Activated CD8-positive, alpha-beta memory T cell treated with anti-CD3 and anti-CD28 coated beads, Interleukin-2, amount 50 U/mL, for 48 hours (primary cell): ENCODE data around the gene KNDC1.

Experiments used
- DNase-seq: peaks from one replicate; pipeline ENCODE4 v3.0.0-alpha.2; 2020

The KNDC1 gene

GRCh38 chr10:133196936-133197758, 37.1 kb downstream of the KNDC1 start:
- DNase-seq = no peak

DNA sequence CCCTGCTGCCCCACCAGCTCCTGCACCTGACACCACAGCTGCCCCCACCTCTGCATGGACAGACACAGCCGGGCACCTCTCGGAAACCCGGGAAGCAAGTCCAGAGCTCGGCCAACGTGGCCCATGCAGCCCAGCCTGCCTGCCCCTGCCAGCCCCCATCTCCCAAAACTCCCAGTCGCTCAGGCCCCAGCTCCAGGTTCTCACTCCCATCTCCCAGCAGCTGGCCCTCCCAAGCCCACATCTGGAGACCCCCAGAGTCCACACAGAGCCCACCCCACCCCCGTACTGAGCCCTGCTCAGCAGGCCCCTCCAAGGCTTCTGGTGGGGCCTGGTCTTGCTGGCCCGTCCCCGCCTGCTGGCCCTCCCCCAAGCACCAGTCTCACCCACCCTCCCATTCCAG, 37.8 kb downstream of the KNDC1 start:
- no peak for DNase-seq

GRCh38 chr10:133198206-133198605, 38.2 kb downstream of the KNDC1 start:
- DNase-seq = no peak

GRCh38 chr10:133198621-133199487, 38.8 kb downstream of the KNDC1 start:
- DNase-seq = no peak

DNA sequence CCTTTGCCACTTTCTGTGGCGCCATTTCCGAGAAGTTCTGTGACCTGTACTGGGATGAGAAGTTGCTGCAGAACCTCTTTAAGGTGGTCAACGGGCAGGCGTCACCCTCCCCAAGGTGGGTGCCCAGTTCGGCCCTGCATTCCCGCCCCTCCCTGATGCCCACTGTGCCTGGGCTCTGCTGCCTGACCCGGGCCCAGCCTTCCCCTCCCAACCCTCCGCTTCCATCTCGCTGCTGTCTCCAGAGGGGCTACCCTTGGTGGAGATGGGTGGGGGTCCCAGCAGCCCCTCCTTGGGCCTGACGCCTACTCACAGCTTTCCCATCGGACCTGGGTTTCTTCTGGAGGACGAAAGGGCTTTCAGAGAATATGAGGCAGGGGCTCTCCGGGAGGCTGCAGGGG, 39.5 kb downstream of the KNDC1 start:
- DNase-seq = no peak

GRCh38 chr10:133199992-133200611, 40.1 kb downstream of the KNDC1 start:
- DNase-seq = no peak

GRCh38 chr10:133200621-133201031, 40.6 kb downstream of the KNDC1 start:
- no peak for DNase-seq

DNA sequence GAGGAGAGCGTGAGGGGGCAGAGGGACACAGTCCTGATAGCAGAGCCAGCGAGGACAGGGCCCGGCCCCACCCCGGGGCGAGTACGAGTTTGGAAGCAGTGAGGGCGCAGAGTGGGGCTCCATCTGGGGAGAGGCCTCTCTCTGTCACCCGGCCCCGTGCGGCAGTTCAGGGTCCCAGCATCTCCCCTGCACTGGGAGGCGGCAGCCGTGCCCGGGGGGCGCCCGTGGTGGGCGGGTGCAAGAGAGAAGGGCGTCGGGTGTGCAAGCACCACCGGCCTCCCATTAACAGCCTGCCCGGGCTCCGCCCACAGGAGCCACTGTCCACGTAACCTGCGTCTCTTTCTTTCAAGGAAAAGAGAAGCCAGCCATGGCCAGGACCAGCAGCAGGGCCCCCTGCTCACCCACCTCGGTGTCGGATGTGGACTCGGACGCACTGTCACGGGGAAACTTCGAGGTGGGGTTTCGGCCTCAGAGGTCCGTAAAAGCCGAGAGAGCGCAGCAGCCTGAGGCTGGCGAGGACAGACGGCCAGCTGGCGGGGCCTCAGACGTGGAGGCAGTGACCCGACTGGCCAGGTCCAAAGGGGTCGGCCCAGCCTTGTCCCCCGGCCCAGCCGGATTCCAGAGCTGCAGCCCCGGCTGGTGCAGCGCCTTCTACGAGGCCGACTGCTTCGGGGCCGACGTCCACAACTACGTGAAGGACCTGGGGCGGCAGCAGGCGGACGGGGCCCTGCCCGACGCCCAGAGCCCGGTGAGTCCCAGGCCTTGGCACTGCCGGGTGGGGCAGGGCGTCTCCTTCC, 41.3 kb downstream of the KNDC1 start:
- no peak for DNase-seq

DNA sequence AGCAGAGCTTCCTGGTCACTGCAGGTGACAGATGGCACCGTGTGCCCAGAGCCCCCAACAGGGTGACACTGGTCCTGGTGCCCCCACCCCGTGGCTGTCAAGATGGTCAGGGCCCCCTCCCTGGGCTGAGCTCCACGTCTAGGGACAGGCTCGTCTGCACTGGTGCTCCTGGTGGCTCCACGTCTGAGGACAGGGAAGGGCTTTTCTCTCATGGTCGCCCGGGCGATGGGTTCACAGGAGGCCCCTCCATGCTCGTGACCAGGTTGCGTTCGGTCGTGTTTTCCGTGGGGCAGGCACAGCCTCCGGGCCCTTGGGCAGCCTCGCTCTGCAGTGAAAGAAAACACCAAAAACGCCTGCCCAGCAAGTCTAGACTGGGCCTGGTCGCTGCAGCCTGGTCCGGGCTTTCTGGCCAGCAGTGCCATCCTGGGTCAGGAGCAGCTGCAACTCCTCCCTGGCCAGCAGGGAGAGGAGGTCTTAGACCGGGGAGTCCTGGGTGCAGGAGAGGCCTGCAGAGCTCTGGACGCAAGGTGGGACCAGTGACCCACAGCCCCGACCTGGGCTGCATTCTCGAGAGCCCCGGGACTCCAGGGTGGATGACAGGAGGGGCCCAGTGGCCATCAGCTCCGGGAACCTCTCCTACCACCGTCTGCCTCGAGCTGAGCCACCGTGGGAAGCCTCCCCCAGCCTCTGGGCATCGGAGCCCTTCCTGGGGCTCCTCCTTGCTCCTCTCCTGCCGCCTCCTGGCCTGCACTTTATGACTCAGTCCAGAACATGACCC, 42.1 kb downstream of the KNDC1 start:
- DNase-seq = no peak

DNA sequence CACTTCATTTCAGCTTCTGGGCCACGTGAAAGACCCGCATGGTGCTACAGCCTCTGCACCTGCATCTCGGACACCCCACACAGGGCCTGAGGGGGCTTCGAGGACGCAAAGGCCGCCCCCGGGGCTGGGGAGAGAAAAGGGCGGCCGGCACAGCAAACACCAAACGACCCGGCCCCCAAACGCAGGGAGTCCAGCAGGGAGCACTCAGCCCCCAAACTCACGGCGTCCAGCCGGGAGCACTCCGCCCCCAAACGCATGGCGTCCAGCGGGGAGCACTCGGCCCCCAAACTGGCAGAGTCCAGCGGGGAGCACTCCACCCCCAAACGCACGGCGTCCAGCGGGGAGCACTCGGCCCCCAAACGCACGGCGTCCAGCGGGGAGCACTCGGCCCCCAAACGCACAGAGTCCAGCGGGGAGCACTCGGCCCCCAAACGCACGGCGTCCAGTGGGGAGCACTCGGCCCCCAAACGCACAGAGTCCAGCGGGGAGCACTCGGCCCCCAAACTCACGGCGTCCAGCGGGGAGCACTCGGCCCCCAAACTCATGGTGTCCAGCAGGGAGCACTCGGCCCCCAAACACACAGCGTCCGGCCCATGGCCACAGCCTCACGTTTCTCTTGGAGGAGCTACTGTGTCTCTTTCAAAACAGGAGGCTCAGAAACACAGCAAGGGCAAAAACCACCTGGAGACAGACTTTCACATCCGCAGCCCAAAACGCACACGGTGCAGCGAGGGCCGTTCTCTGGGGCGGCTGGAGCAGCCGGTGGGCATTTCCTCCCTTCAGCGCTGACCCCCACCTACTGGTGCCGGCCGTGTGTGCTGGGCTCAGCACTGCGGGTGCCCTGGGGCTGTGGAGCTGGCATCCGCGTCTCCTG, 43.0 kb downstream of the KNDC1 start:
- DNase-seq = no peak

- no peak for DNase-seq
These were observed 43.7 kb downstream of the KNDC1 start for GRCh38 chr10:133203652-133204195.

DNA sequence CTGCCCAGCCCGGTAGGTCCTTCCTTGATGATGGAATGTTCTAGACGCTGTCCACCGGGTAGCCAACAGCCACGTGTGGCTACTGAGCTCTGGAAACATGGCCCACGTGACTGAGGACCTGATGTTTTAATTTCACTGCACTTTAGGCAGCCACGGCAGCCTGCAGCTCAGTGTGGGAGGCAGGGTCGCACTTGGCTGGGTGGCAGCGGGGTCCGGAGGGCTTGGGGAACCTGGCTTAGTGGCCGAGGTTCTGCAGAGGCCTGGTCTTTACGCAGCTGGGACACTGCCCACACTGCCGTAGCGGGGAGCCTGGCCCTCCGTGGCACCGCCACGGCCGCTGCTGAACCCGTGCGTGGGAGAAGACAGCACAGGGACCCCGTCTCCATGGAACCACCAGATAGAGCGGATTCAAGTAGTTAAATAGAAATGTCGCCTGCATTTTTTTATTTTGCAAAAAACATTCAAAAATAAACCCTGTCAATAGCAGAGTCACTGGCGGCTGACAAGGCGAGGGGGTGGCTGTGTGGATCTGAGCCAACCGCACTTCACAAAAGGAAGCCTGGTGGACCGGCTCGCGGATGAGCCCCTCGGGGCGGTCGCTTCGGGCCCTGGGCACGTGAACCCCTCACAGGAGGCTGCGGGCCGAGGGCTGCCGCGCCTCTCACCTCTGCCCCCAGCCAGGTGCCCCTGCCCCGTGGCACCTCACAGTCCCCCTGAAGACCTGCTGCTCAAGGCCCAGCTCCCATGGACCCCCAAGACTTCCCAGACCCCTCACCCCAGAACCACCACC, 44.4 kb downstream of the KNDC1 start:
- no peak for DNase-seq

DNA sequence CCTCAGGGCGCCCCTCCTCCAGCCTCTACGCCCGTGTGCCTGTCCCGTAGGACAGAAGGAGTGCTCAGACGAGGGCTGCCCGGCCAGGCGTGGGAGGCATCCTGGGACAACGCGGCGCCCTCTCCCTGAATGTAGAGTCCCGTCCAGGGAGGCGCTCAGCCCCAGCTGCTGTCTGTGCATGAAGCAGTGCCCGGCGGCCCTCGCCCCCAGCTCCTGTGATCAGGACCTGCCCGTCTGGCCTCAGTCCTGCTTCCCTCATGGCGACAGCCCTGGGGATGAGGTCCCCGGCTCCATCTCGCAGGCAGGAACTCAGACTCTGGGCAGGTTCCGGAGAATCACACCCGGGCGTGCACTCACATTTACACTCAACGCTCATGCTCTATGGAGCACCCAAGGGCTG, 45.1 kb downstream of the KNDC1 start:
- no peak for DNase-seq

DNA sequence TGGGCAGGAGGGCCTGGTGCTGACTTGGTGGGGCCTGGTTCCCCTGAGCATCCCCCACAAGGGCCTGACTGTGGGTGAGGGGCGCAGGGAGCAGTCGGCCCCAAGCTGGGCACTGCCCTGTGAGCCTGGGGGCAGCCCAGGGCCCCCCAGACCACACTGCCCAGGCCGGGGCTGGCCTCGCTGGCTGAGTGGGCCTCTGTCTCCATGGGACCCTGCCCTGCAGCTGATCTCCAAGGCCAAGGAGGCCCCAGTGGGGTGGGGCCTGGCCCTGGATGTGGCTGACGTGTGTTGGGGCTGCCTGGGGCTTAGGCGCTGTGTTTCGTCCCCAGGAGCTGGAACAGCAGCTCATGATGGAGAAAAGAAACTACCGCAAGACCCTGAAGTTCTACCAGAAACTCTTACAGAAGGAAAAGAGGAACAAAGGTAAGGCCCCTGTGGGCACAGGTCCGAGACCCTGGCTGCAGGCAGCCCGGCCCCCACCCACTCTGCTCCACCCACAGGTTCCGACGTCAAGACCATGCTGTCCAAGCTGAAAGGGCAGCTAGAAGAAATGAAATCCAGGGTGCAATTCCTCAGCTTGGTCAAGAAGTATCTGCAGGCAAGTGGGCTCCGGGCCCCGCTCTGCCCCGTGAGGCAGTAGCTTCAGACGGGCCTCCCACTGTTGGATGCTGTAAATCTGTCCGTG, 46.5 kb downstream of the KNDC1 start:
- DNase-seq = no peak

GRCh38 chr10:133207041-133207600, 47.1 kb downstream of the KNDC1 start:
- DNase-seq = no peak

DNA sequence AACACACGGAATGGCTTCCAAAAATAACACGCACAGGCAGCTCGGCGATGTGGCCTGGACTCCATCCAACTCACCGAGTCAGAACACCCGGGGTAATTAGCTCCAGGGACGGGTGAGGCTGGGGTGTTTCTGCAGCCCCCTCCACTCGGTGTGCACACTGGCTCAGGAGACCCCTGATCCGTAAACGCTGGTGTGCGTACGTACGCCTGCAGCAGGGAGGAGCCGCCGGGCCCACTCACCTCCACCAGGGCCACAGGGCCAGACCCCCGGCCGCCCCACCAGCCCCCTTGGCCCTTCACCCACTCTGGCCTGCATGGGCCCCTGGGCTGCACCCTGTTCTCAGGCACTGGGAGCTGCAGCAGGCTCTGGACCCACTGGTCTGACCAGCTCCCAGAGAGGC, 47.6 kb downstream of the KNDC1 start:
- DNase-seq = no peak

DNA sequence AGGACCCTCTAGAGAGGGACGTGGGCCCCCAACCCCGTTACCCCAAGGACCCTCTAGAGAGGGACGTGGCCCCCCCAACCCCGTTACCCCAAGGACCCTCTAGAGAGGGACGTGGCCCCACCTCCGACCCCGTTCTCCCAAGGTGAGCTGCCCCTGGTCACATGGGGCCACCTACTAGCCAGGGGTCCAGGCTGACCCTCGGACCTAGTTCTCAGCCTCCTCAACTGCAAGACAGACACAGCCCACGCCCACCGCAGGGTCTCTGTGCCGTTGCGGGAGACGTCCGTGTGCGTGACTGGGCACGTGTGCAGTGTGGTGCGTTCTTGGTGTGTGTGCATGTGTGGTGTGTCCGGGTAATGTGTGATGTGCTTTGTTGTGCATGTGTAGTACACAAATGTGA, 48.4 kb downstream of the KNDC1 start:
- DNase-seq = no peak

GRCh38 chr10:133209117-133209516, 49.1 kb downstream of the KNDC1 start:
- no peak for DNase-seq

- DNase-seq = no peak
These were observed 49.6 kb downstream of the KNDC1 start for GRCh38 chr10:133209641-133210040.
